Activated CD4-positive, alpha-beta T cell treated with anti-CD3 and anti-CD28 coated beads, Interleukin-2, amount 10 ng/mL, durations not matched to agents 24 days and 14 days (primary cell): ENCODE data around the gene SMAD6. TPM values are rescaled to one million over a fixed set of nuclear protein-coding genes. Genes with fewer than 3 reads are reported as not detected.

Experiments used
- DNase-seq: peaks from one replicate; pipeline ENCODE4 v3.0.0; 2022
- H3K27ac Mint-ChIP-seq: one replicate; pipeline ENCODE4 v1.8.0; 2022; ENCODE audit warnings: mild to moderate bottlenecking, mixed read lengths
- H3K27me3 Mint-ChIP-seq: one replicate; pipeline ENCODE4 v1.8.0; 2022; ENCODE audit warnings: mixed read lengths
- H3K36me3 Mint-ChIP-seq: one replicate; pipeline ENCODE4 v1.8.0; 2022; ENCODE audit warnings: low read depth, mild to moderate bottlenecking, mixed read lengths
- H3K4me1 Mint-ChIP-seq: one replicate; pipeline ENCODE4 v1.8.0; 2021; ENCODE audit warnings: mixed read lengths
- H3K4me3 Mint-ChIP-seq: one replicate; pipeline ENCODE4 v1.8.0; 2022; ENCODE audit warnings: mild to moderate bottlenecking, moderate library complexity, mixed read lengths
- H3K9me3 Mint-ChIP-seq: one replicate; pipeline ENCODE4 v1.8.0; 2021; ENCODE audit warnings: mixed read lengths
- intact Hi-C: fragments of 100-400 bp; cut with micrococcal nuclease; formaldehyde crosslinking; loops from one replicate; pipeline ENCODE4 v1.15.1; 2023
- total RNA-seq: library from RNA; stranded (reverse); gene quantifications from 2 replicates; pipeline ENCODE4 v1.2.3, GENCODE V29; 2022

SMAD6 gene
- total RNA-seq, 1 donor from 2014 or later, result 0.40 TPM

- Mint-ChIP-seq H3K9me3 (no peaks in the 10 kb centered on the region), H3K36me3 (no peaks in the 10 kb centered on the region), H3K4me3 (no peak overlapping the region), H3K27ac (no peak overlapping the region), H3K4me1 (no peaks in the 10 kb centered on the region), H3K27me3 (peaks cover 8% of the 10 kb centered on the region)
- DNase-seq, result no peak
- intact Hi-C loops, result no loop called here
These were observed 99.2 kb downstream of the SMAD6 start for GRCh38 chr15:66801266-66801665.

DNA sequence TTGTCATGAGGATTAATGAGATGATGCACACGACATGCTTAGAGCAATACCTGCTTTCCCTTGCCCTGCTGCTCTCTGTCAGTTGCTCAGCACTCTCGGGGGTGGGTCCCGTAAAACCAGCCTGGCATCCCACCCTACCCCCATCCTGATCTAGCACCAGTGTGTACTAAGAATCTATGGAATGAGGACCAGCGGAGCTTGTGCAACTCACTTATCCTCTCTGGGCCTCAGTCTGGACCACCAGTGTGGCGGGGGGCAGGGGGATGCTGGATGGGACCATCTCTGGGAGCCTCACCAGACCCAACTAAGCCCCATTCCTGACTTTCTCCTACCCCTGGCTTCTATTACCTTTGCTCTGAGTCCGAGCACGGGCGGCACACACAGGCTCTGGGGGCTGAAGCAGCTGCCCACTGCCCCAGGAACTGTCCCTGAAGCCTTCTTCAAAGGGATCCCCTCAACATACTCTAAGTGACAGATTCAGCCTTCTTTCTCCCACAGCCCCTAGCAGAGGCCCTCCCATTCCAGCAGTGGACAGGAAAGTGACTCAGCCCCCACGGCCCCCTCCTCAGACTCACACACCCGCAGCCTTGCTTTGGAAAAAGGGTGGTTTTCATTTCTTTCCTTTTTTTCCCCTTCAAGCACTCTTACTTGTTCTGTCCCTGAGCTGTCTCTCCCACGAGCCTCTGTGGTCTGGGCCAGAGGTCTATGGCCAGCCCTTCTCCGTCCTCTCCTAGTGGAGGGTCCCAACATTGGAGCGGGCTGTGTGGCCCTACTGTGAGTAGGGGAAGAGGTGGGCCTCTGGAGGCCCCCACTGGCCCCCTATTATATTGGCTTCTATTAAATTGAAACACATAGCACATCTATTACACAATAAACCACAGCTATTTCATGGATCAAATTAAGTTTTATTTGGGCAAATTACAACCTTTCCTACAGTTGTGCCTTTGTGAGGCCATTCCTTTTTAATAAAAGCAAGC is 100.3 kb downstream of the SMAD6 start:
- Mint-ChIP-seq H3K36me3 (no peaks in the 10 kb centered on the region), H3K9me3 (no peaks in the 10 kb centered on the region), H3K4me3 (no peak overlapping the region), H3K27me3 (peaks cover 7% of the 10 kb centered on the region), H3K27ac (no peak overlapping the region), H3K4me1 (no peaks in the 10 kb centered on the region)
- intact Hi-C loops, result no loop called here
- no peak for DNase-seq

DNA sequence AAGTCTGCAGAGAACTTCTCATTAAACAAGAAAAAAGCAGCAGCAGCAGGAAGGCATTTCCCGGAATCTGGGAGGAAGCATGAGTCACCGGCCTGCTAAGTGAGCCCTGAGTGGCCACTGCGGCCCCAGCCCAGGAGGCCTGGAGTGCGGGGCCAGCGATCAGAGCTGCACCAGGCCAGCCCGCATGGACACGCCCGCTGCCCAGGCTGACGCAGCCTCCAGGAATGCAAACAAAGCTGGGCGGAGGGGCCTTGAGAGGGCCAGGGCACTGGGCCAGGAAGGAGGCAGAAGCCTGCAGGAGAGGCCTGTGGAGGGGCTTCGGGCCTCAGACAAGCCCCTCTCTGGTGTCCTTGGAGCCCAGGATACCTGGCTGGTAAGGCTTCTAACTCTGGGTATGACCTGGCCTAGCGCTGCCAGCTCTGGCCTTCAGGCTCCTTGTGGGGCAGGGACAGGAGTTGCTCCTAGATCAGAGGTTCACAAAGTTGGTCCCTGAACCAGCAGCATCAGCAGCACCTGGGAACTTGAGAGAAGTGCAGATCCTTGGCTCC is 101.2 kb downstream of the SMAD6 start:
- H3K36me3 Mint-ChIP-seq, result no peaks in the 10 kb centered on the region
- no peak for DNase-seq
- no peaks in the 10 kb centered on the region for H3K4me1 Mint-ChIP-seq
- peaks cover 8% of the 10 kb centered on the region for H3K27me3 Mint-ChIP-seq
- H3K9me3 Mint-ChIP-seq, result no peaks in the 10 kb centered on the region
- intact Hi-C loops, result no loop called here
- H3K27ac Mint-ChIP-seq, result no peak overlapping the region
- no peak overlapping the region for H3K4me3 Mint-ChIP-seq

DNA sequence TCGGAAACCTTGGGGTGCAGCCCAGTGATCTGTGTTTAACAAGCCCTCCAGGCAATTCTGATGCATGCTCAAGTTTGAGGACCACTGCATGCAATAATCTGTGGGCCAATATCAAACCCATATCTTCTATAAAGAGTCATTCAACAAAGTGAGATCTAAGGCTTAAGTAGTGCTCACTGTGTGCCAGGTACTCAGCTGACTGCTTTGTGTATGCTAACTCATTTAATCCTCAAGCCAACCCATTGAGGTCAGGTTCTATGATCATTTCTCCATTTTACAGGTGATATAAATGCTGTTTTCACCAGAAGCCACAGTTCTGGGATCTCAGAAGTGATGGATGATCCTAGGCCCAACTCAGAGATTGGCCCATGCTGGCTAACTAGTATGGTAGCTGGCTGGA is 101.7 kb downstream of the SMAD6 start:
- H3K4me1 Mint-ChIP-seq, result no peaks in the 10 kb centered on the region
- intact Hi-C loops, result no loop called here
- DNase-seq, result no peak

GRCh38 chr15:66805202-66805885 is 103.3 kb downstream of the SMAD6 start:
- Mint-ChIP-seq H3K9me3 (no peaks in the 10 kb centered on the region), H3K4me1 (no peaks in the 10 kb centered on the region), H3K27me3 (peaks cover 11% of the 10 kb centered on the region), H3K36me3 (no peaks in the 10 kb centered on the region), H3K4me3 (no peak overlapping the region), H3K27ac (no peak overlapping the region)
- no peak for DNase-seq
- intact Hi-C loops, result no loop called here

More for the DNA sequence above, 101.7 kb downstream of the SMAD6 start:
- no peak overlapping the region for H3K27ac Mint-ChIP-seq
- H3K36me3 Mint-ChIP-seq, result no peaks in the 10 kb centered on the region
- peaks cover 7% of the 10 kb centered on the region for H3K27me3 Mint-ChIP-seq
- H3K9me3 Mint-ChIP-seq, result no peaks in the 10 kb centered on the region
- no peak overlapping the region for H3K4me3 Mint-ChIP-seq

DNA sequence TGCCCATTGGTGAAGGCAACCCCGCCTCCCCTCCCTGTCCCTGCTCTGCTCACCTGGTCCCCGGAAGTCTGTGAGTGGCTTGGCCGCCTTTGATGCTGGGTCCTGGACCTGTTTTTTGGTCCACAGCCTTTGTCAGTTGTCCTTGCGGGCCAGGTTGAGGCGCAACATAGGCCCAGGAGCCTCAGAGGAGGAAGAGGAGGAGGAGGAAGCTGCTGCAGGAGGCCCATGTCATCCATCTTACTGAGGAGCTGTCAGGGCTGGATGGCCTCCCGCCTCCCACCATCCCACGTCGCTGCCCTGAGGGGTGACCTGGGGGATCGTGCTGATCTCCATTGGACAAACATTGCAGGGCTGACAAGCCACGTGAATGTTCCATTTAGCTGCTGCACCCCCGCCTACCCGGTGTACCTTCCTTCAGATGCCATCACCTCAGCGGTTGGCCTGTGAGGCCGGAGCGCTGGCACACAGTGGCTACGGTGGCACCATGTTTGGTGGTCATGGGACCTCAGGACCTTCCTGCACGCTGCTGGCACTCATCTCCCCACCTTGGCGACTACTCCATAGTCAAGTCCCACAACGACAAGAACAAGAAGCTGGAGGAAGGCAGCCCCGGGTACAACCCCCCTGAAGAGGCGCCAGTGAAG is 106.3 kb downstream of the SMAD6 start:
- intact Hi-C loops, result no loop called here
- H3K4me3 Mint-ChIP-seq, result no peak overlapping the region
- H3K4me1 Mint-ChIP-seq, result no peaks in the 10 kb centered on the region
- H3K27me3 Mint-ChIP-seq, result peaks cover 15% of the 10 kb centered on the region
- no peaks in the 10 kb centered on the region for H3K9me3 Mint-ChIP-seq
- no peak overlapping the region for H3K27ac Mint-ChIP-seq
- no peaks in the 10 kb centered on the region for H3K36me3 Mint-ChIP-seq
- no peak for DNase-seq

DNA sequence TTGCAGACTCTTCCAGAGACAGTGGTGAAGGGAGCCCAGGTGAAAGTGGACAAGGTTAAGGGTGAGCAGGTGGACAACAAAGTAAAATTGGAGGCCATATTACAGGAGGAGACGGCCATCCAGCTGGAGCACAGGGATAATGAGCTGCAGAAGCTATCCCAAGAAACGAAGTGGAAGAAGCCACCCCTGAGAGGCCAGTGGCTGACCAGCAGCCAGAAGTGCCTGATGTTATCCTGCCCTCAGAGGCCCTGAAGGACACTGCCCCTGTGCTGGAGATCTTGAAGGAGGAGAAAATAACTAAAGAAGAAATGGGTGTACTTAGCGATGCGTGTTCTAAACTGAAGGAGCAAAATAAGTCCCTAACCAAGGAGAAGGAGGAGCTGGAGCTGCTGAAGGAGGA is 107.6 kb downstream of the SMAD6 start:
- Mint-ChIP-seq H3K27me3 (peaks cover 19% of the 10 kb centered on the region), H3K36me3 (no peaks in the 10 kb centered on the region), H3K4me3 (no peak overlapping the region), H3K9me3 (no peaks in the 10 kb centered on the region), H3K4me1 (no peaks in the 10 kb centered on the region), H3K27ac (no peak overlapping the region)
- intact Hi-C loops, result no loop called here
- no peak for DNase-seq

DNA sequence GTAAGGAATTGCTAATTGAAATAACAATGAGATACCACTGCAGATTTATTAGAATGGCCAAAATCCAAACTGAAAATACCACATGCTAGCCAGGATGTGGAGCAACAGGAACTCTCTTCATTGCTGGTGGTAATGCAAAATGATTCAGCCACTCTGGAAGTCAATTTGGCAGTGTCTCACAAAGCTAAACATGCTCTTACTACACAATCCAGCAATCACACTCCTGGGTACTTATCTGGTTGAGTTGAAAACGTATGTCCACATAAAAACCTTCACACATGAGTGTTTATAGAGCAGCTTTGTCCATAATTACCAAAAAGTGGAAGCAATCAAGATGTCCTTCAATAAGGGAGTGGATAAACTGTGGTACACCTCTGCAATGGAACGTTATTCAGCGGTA is 113.3 kb downstream of the SMAD6 start:
- H3K36me3 Mint-ChIP-seq, result no peaks in the 10 kb centered on the region
- DNase-seq, result no peak
- no peaks in the 10 kb centered on the region for H3K4me1 Mint-ChIP-seq
- no peaks in the 10 kb centered on the region for H3K9me3 Mint-ChIP-seq
- H3K27ac Mint-ChIP-seq, result no peak overlapping the region
- peaks cover 20% of the 10 kb centered on the region for H3K27me3 Mint-ChIP-seq
- intact Hi-C loops, result no loop called here
- no peak overlapping the region for H3K4me3 Mint-ChIP-seq

GRCh38 chr15:66816201-66816600 is 114.2 kb downstream of the SMAD6 start:
- no peaks in the 10 kb centered on the region for H3K9me3 Mint-ChIP-seq
- intact Hi-C loops, result no loop called here
- no peaks in the 10 kb centered on the region for H3K4me1 Mint-ChIP-seq
- H3K27ac Mint-ChIP-seq, result no peak overlapping the region
- H3K4me3 Mint-ChIP-seq, result no peak overlapping the region
- peaks cover 20% of the 10 kb centered on the region for H3K27me3 Mint-ChIP-seq
- H3K36me3 Mint-ChIP-seq, result no peaks in the 10 kb centered on the region
- DNase-seq, result no peak

GRCh38 chr15:66819084-66819483 is 117.0 kb downstream of the SMAD6 start:
- no peaks in the 10 kb centered on the region for H3K9me3 Mint-ChIP-seq
- H3K27me3 Mint-ChIP-seq, result peaks cover 13% of the 10 kb centered on the region
- no peak for DNase-seq
- no peaks in the 10 kb centered on the region for H3K36me3 Mint-ChIP-seq
- intact Hi-C loops, result no loop called here
- H3K4me1 Mint-ChIP-seq, result no peaks in the 10 kb centered on the region
- H3K27ac Mint-ChIP-seq, result no peak overlapping the region
- H3K4me3 Mint-ChIP-seq, result no peak overlapping the region

- Mint-ChIP-seq H3K9me3 (no peaks in the 10 kb centered on the region), H3K4me1 (no peaks in the 10 kb centered on the region), H3K4me3 (no peak overlapping the region), H3K27ac (no peak overlapping the region), H3K27me3 (peaks cover 5% of the 10 kb centered on the region), H3K36me3 (no peaks in the 10 kb centered on the region)
- no peak for DNase-seq
- intact Hi-C loops, result no loop called here
These were observed 118.6 kb downstream of the SMAD6 start for GRCh38 chr15:66820481-66821176.

- Mint-ChIP-seq H3K27ac (no peak overlapping the region), H3K9me3 (no peaks in the 10 kb centered on the region), H3K4me1 (no peaks in the 10 kb centered on the region), H3K4me3 (no peak overlapping the region), H3K27me3 (peaks cover 4% of the 10 kb centered on the region), H3K36me3 (no peaks in the 10 kb centered on the region)
- intact Hi-C loops, result no loop called here
- no peak for DNase-seq
These were observed 119.3 kb downstream of the SMAD6 start for GRCh38 chr15:66821307-66821706.

DNA sequence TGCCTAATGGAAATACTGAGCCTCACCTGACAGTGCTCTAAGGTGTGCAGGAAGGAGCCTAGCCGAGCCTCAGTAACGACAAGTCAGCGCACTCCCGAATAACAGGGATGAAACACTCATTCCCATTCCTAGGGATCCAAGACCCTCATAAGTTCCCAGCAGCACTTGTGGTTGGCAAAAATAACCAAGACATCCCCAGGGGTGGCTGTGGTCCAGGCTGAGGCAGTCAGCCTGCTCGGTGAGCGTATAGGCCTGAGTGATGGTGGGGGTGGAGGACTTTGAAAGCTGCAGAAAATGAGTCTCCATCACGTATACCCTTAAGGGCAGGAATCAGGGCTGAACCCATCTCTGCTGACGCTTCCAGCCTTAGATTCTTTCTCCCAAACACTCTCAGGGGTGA is 120.1 kb downstream of the SMAD6 start:
- Mint-ChIP-seq H3K4me3 (no peak overlapping the region), H3K27me3 (peaks cover 4% of the 10 kb centered on the region), H3K9me3 (no peaks in the 10 kb centered on the region), H3K36me3 (no peaks in the 10 kb centered on the region), H3K4me1 (no peaks in the 10 kb centered on the region), H3K27ac (no peak overlapping the region)
- intact Hi-C loops, result no loop called here
- no peak for DNase-seq
